ENCODE results near the gene SENP3. TPM values are rescaled to one million over a fixed set of nuclear protein-coding genes. Genes with fewer than 3 reads are reported as not detected.
A peak's percentile ranks its signal among the peaks of the same experiment; 100 is the strongest.

The SENP3 gene
- total and polyA plus RNA-seq, 8 donors = 14.7 to 33.1 (median 17.2) TPM

- Histone ChIP-seq H3K9me3 (no peaks in the 10 kb centered on the region), H3K36me3 (peaks cover 0 to 27% (median 25%) of the 10 kb centered on the region in 3 donors), H3K4me3 (no peak overlapping the region), H3K27me3 (no peaks in the 10 kb centered on the region), H3K4me1 (no peaks in the 10 kb centered on the region), H3K27ac (peak overlapping the region in 1 of 4 donors; percentile 12)
- ATAC-seq = peak in 3 of 4 donors; percentile 13 to 48 (median 39)
- WGBS, 2 donors = 88 to 91% methylated on average over 13 of the region's 13 CpGs
- TF ChIP-seq CTCF (IDR thresholded peaks at IDR 0.05) = no peak
- FAIRE-seq = no peak
- intact Hi-C loops (cut with DNase I) = loop anchor here in 2 of 3 donors (5.0 to 10.0 kb wide), 2 partner anchors 36 to 159 kb away; no protein-coding TSS in a partner anchor
- no peak for DNase-seq
Observed at GRCh38 chr17:7515911-7516610, 45.7 kb upstream of the SENP3 start.

DNA sequence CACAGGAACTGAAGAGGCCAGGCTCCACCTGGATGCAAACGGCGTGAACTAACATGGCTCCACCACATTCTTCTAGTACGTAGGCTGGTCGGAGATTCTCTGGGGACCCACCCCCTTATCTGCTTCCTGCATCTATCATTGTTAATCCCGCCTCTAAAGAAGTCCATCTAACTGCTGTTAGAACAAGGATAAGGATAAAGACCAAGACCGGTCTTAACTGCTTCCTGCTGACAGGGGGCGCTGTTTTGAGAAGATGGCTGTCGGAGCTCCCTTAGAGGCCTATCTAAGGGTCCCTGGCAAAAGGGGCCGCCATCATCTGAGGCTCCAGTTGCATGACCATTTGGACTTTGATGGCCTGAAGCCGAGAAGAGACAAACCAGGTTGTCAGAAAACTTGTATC is 38.7 kb upstream of the SENP3 start:
- ATAC-seq (peak in 2 of 4 donors; percentile 47 to 51), FAIRE-seq (no peak), DNase-seq (no peak)
- Histone ChIP-seq H3K27me3 (no peaks in the 10 kb centered on the region), H3K36me3 (no peaks in the 10 kb centered on the region), H3K27ac (no peak overlapping the region), H3K4me1 (no peaks in the 10 kb centered on the region), H3K9me3 (no peaks in the 10 kb centered on the region), H3K4me3 (no peak overlapping the region)
- 41 to 45% methylated on average over 10 of the region's 10 CpGs for WGBS, 2 donors
- intact Hi-C loops (cut with DNase I) = no loop called here
- no peak for TF ChIP-seq CTCF (IDR thresholded peaks at IDR 0.05)

DNA sequence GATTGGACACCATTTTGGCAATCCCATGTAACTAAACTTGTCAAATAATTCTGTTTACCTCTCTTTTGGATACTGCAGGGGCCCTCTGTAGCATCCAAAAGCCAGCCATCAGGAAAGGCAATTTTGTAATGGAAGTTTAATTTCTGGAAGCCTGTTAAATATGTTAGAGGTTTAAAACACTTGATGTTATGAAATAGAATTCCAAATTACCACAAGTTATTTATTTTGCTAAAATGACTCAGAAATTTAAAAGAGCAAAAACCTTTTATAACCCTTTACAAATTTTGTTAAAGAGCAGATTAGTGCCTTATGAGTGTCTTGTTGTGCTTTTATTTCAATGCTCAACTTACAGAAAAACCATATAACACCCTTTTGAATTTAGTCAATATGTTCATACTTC is 32.9 kb upstream of the SENP3 start:
- no peaks in the 10 kb centered on the region for H3K4me1 ChIP-seq
- H3K27ac ChIP-seq = no peak overlapping the region
- TF ChIP-seq CTCF (IDR thresholded peaks at IDR 0.05) = no peak
- H3K9me3 ChIP-seq = no peaks in the 10 kb centered on the region
- DNase-seq (no peak), FAIRE-seq (no peak), ATAC-seq (no peak)
- intact Hi-C loops (cut with DNase I) = no loop called here
- H3K27me3 ChIP-seq = no peaks in the 10 kb centered on the region
- no peaks in the 10 kb centered on the region for H3K36me3 ChIP-seq
- H3K4me3 ChIP-seq = no peak overlapping the region

GRCh38 chr17:7530023-7530900 is 31.5 kb upstream of the SENP3 start:
- Histone ChIP-seq H3K36me3 (no peaks in the 10 kb centered on the region), H3K9me3 (no peaks in the 10 kb centered on the region), H3K4me1 (no peaks in the 10 kb centered on the region), H3K4me3 (no peak overlapping the region), H3K27ac (no peak overlapping the region), H3K27me3 (no peaks in the 10 kb centered on the region)
- DNase-seq (no peak), ATAC-seq (no peak), FAIRE-seq (no peak)
- intact Hi-C loops (cut with DNase I) = no loop called here
- WGBS, 2 donors = 82 to 85% methylated on average over 4 to 6 of the region's 6 CpGs
- no peak for TF ChIP-seq CTCF (IDR thresholded peaks at IDR 0.05)

Data from pancreas (tissue), 10 donors.